Hippocampal formation (tissue), 2 donors: ENCODE measurements around the gene RPL7L1.
A peak's percentile ranks its signal among the peaks of the same experiment; 100 is the strongest.

Experiments used
- DNase-seq, 2 donors: peaks; one replicate each; lab custom pipeline; 2025; lab: John Stamatoyannopoulos, UW

The RPL7L1 gene

DNA sequence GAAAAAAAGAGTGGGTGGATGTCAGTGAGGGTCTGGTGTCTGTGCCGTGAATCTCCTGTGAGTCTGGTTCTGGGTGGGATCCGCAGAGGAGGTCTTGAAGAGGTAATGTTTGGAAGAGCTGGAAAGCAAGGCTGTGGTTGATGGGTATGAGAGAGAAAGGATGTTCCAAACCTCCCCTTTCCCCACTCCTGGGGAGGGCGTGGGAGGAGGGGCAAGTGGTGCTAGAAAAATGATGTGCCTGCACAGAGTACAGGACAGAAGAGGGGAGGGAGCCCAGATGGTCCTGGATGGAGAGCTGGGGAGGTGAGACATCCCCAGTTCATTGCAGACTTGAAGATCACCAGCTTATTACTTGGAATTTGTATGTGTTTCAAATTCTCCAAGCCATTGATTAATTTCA lies 53.0 kb downstream of the RPL7L1 start:
- DNase-seq, result no peak

DNA sequence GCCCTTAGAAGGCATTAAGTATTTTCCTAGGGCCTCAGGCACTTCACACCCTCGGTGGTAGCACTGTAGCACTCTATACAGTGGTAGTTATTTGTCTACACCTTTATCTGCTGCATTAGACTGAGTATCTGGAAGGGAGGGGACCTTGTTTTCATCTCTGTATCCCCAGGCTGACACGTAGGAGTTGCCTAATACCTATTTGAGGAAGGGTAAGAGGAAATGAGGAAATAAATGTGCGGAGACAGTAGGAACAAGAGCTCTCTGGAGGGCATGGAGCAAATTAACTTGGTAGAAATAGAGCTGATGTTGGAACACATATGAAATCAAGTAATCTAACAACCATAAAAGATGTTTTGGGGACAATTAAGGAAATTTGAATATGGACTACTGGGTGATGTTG lies 53.8 kb downstream of the RPL7L1 start:
- DNase-seq, result peak in 1 of 2 donors; percentile 11

DNA sequence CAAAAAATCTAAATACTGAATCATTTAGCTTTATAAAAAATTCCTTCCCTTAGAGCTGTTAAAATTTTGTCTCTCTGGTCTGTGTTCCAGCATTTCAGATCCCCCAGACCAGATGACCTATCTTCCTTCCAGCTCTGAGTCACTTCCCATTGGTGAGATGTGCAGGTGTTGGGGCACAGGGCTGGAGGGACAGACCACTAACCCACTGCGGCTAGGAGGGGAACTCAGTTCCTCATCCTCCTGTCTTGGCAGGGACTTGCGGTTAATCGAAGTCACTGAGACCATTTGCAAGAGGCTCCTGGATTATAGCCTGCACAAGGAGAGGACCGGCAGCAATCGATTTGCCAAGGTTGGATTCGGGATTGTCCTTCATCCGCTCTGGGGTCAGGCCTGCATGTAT lies 55.9 kb downstream of the RPL7L1 start:
- no peak for DNase-seq

DNA sequence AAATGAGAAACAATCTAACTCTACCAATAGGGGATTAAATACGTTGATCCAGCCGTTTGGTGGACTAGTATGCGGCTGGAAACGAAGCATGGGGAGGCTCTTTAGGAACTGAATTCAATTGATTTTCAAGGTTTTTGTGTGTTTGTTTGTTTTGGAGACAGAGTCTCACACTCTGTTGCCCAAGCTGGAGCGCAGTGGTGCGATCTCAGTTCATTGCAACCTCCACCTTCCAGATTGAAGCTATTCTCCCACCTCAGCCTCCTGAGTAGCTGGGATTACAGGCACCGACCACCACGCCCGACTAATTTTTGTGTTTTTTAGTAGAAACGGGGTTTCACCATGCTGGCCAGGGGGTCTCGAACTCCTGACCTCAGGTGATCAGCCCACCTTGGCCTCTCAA lies 57.0 kb downstream of the RPL7L1 start:
- no peak for DNase-seq

DNA sequence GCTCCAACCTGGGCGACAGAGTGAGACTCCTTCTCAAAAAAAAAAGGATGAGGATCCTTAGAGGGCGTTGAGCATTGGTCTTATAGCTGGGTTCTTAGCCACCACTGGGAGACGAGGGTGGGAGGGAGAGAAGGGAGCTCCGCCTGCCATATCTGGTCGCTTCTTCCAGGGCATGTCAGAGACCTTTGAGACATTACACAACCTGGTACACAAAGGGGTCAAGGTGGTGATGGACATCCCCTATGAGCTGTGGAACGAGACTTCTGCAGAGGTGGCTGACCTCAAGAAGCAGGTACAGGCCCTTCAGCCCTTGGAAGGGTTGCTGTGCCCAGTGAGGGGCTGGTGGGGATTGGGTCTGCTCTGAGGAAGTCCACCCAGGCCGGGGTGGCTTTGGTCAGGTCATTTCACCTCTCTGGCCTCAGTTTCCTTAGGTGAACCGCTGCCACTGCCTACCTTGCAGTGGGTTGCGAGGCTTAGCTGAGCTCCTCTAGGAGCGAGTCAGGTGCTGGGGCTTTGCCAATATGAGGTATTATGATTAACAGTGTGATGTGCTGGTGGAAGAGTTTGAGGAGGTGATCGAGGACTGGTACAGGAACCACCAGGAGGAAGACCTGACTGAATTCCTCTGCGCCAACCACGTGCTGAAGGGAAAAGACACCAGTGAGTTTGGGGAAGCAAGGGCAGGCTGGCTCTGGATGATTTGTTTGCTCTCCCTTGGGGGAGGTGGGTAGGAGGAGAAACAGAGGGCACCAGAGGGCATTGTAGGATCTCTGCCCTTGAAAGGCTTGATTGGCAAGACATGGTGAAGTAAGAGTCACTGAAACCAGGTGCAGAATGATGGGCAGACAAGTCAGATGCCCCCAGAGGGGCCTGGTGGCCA lies 58.4 kb downstream of the RPL7L1 start:
- no peak for DNase-seq

DNA sequence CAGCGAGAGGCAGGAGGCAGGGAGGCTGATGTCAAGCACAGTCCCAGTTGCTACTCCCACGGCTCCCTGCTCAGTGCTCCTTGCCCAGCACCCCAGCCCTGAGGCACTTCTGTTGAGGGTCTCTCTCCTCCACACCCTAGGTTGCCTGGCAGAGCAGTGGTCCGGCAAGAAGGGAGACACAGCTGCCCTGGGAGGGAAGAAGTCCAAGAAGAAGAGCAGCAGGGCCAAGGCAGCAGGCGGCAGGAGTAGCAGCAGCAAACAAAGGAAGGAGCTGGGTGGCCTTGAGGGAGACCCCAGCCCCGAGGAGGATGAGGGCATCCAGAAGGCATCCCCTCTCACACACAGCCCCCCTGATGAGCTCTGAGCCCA lies 59.0 kb downstream of the RPL7L1 start:
- no peak for DNase-seq

DNA sequence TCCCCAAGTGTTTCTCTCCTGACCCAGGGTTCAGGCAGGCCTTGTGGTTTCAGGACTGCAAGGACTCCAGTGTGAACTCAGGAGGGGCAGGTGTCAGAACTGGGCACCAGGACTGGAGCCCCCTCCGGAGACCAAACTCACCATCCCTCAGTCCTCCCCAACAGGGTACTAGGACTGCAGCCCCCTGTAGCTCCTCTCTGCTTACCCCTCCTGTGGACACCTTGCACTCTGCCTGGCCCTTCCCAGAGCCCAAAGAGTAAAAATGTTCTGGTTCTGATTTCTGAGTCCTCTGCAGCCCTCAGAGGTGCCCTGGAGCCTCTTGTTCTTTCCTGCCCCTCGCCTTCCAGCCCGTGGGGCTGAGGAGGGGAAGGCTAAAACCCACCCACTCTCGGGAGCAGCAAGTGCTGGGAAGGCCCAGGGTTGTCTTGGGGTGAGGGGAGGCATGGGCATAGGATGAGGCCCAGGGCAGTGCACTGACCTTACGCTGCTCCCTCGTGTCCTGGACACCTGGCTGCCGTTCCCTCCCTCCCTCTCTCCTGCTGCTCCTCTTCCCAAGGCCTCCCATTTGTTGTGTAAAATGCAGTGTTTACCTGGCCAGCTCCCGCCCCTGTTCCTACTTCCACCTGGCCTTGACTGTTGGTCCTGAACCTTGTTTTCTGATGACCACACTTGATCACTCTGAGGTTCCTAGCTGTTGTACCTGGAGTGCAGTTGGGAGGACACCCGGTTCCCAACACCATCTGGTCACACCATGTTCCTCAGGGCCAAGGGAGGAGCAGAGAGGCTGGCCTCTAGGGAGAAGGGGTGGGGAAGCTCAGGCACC lies 59.8 kb downstream of the RPL7L1 start:
- no peak for DNase-seq
